SK-N-MC (cell line): ENCODE results near the gene MET.

Experiments
- DNase-seq: peaks from one replicate; pipeline ENCODE4 v3.0.0-alpha.2; 2011; ENCODE audit warnings: low read depth, low spot score
- H3K27ac ChIP-seq: fragments of 200-600 bp; sonication (generic); 2 replicates; pipeline ENCODE4 v1.5.1; 2016; ENCODE audit warnings: mixed run types
- H3K36me3 ChIP-seq: fragments of 200-600 bp; sonication (generic); 2 replicates; pipeline ENCODE4 v1.6.1; 2017; ENCODE audit warnings: antibody characterized with exemption, low read length, mixed read lengths; ENCODE audit not compliant: insufficient read depth
- H3K4me3 ChIP-seq: fragments of 200-600 bp; sonication (generic); 2 replicates; pipeline ENCODE4 v1.5.1; 2016
- H3K9ac ChIP-seq: fragments of 200-600 bp; sonication (generic); 2 replicates; pipeline ENCODE4 v1.8.0; 2017; ENCODE audit warnings: mixed run types, mixed read lengths; ENCODE audit not compliant: insufficient read length
- H3K9me3 ChIP-seq: fragments of 200-600 bp; sonication (generic); 2 replicates; pipeline ENCODE4 v1.6.1; 2017; ENCODE audit warnings: low read depth, mild to moderate bottlenecking, antibody characterized with exemption, low read length, moderate library complexity, mixed read lengths
- EZH2 ChIP-seq: fragments of 200-600 bp; sonication (generic); IDR thresholded peaks from one replicate; pipeline ENCODE4 v1.6.1; 2017; ENCODE audit warnings: antibody characterized with exemption
- FOXP2 ChIP-seq: optimal IDR thresholded peaks from 2 replicates; pipeline ENCODE3; 2011; ENCODE audit warnings: mild to moderate bottlenecking, moderate library complexity; ENCODE audit not compliant: insufficient read depth; ENCODE audit errors: extremely low read length, control extremely low read depth
- POLR2AphosphoS5 ChIP-seq: IDR thresholded peaks from 2 replicates; pipeline ENCODE4 v1.6.1; 2012; ENCODE audit warnings: mild to moderate bottlenecking, low read depth, low read length, borderline replicate concordance

Gene MET

DNA sequence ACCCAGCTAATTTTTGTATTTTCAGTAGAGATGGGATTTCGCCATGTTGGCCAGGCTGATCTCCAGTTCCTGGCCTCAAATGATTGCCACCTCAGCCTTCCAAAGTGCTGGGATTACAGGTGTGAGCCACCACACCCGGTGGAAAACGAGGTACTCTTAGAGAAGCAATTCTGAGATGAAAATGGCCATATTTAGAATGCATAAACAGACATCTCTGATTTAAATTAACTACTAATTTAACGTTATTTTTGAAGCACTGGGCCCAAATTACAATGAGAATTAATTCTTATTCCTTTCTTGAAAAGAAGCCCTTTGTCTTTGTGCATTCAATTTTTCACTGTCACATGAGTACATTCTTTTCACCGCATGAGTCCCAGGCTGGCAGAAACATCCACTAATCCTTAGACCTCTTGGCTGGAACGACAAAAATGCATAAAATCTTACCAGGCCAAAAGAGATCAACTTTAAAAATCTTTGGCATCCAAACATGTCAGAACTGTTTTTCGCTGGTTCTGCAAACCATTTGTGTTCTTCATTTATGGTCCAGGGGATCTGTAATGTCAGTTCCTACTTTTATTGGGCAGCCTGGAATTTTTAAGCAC is 130.2 kb downstream of the MET start:
- TF ChIP-seq FOXP2 (no peak), EZH2 (no peak), POLR2AphosphoS5 (no peak)

GRCh38 chr7:116802746-116803152 is 130.8 kb downstream of the MET start:
- peak overlapping the region; percentile 43 for H3K9ac ChIP-seq
- no peaks in the 10 kb centered on the region for H3K9me3 ChIP-seq
- no peak for DNase-seq
- no peak for TF ChIP-seq POLR2AphosphoS5
- no peak for TF ChIP-seq FOXP2
- H3K4me3 ChIP-seq, result peak overlapping the region; percentile 13
- no peaks in the 10 kb centered on the region for H3K36me3 ChIP-seq
- peak overlapping the region; percentile 14 for H3K27ac ChIP-seq

More for the DNA sequence above, 130.2 kb downstream of the MET start:
- Histone ChIP-seq H3K27ac (peak overlapping the region; percentile 14), H3K9ac (peak overlapping the region; percentile 43), H3K9me3 (no peaks in the 10 kb centered on the region), H3K36me3 (no peaks in the 10 kb centered on the region), H3K4me3 (peak overlapping the region; percentile 13)
- DNase-seq, result no peak

GRCh38 chr7:116804471-116804870 is 132.5 kb downstream of the MET start:
- H3K27ac ChIP-seq, result no peak overlapping the region
- H3K36me3 ChIP-seq, result no peaks in the 10 kb centered on the region
- H3K9ac ChIP-seq, result no peak overlapping the region
- no peak for TF ChIP-seq EZH2
- TF ChIP-seq POLR2AphosphoS5, result no peak
- no peak for TF ChIP-seq FOXP2
- H3K4me3 ChIP-seq, result no peak overlapping the region
- DNase-seq, result no peak
- H3K9me3 ChIP-seq, result no peaks in the 10 kb centered on the region

DNA sequence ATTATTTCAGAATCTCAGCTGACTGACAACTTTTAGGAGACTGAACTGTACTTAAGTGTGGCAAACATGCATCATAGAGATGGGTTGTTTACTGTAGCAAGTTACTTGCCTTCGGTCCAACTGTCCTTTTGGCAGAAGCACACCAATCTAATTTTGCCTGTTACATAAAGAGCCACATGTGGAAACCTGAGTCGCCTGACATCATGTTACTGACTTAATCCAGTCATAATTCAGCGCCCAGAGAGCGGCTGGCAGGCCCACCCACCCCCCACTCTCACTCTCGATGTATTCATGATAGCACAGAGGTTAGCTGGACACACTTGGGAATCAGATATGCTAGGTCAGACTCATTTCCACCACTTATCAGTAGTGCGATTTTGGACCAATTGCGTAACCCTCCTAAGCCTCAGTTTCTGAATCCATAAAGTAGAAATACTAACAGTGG is 133.1 kb downstream of the MET start:
- Histone ChIP-seq H3K9ac (no peak overlapping the region), H3K27ac (no peak overlapping the region; the same call in 1 of the 2 replicates)
- no peak for DNase-seq

DNA sequence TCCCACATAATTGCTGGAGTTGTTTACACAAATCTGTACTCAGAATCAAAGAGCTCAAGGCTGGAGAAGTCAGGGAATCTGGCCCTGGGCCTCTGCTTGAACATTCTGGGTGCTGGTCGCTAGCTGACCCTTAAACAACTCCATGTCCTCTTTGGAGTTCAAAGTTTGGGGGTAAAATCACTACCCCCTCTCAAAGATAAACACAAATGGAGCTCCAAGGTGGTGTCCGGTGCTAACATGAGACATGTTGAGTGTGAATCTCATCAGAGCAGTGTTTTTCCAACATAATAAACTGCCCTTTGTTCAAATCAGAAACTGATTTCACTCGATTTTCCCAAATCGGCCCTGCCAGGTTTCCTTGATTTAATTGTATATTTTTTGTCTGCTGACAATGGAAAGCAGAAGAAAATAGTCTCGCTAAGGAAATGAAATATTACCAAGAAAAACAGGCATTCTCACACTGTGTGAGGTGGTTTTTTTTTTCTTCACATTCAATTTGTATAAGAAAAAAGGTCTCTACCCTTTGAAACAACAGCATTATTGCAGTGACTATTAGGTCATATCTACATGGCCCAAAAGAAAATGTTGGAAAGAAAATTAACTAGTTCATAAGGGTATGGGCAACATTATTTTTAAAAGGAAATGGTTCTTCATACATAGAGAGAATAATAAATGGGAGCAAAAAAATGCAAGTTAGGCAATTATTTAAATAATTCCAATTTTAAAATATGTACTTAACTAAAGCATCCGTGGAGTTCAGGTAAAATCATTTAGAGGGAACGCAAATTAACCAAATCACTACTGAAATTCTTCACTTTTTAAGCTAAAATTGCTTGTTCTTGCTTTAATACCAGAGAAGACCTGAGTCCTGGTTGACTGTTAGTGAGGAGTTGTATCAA is 134.3 kb downstream of the MET start:
- Histone ChIP-seq H3K36me3 (no peaks in the 10 kb centered on the region), H3K4me3 (no peak overlapping the region), H3K27ac (no peak overlapping the region), H3K9me3 (no peaks in the 10 kb centered on the region), H3K9ac (no peak overlapping the region)
- TF ChIP-seq EZH2 (no peak), POLR2AphosphoS5 (no peak), FOXP2 (no peak)
- no peak for DNase-seq

More for the DNA sequence above, 133.1 kb downstream of the MET start:
- TF ChIP-seq FOXP2, result no peak
- TF ChIP-seq POLR2AphosphoS5, result no peak
- TF ChIP-seq EZH2, result no peak
- Histone ChIP-seq H3K4me3 (no peak overlapping the region), H3K36me3 (no peaks in the 10 kb centered on the region), H3K9me3 (no peaks in the 10 kb centered on the region)

DNA sequence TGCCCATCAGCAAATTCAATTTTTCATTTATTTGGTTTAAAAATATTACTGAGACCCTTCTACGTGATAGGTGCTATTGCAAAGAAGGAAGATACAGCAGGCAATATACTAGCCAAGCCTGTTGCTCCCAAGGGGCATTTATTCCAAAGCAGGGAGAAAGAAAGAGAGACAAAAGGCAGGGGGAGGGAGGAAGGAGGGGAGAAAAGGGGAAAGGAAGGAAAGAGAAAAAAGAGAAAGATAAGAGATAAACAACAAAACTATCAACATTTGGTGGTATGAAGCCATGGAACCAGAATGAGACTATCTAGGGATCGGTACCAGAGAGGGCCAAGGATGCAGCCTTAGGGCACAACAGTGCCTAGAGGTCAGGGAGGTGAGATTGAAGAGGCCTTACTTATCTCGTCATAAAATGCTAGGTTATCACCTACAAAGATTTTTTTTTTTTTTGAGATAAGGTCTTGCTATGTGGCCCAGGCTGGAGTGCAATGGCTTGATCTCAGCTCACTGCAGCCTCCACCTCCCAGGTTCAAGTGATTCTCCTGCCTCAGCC is 135.1 kb downstream of the MET start:
- Histone ChIP-seq H3K36me3 (no peaks in the 10 kb centered on the region), H3K4me3 (no peak overlapping the region), H3K9ac (no peak overlapping the region), H3K27ac (no peak overlapping the region), H3K9me3 (no peaks in the 10 kb centered on the region)
- DNase-seq, result no peak
- TF ChIP-seq FOXP2, result no peak

DNA sequence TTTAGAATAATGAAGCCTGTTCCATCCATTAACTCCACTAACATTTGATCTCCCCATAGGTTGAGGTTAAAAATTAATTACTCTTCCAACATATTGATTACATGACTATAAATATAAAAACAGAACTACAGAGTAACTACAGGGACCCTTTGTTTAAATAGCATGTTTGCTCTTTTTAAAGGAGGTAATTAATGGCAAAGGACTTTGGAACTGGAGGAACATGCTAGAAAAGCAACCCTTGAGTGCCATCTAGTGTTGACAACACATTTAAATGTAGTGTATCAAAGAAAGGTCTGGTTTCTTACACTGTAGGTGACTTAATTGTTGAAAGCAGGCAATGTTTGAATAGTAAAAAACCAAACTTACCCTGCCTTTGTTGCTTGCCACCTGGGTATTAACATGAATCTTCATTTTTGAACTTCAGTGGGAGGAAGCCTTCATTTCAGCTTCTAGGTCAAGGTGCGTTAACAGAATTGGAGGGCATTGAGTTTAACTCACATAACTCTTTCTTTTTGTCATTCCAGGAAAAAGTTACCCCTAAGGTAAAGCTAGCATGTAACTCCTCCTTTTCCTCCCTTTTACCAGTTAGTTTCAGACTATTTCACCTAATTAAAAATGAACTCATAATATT is 137.8 kb downstream of the MET start:
- H3K36me3 ChIP-seq, result no peaks in the 10 kb centered on the region
- H3K4me3 ChIP-seq, result no peak overlapping the region
- DNase-seq, result peak; percentile 86
- H3K9me3 ChIP-seq, result no peaks in the 10 kb centered on the region
- peak overlapping the region; percentile 8 for H3K9ac ChIP-seq
- peak overlapping the region; percentile 27 for H3K27ac ChIP-seq
- TF ChIP-seq EZH2 (no peak), POLR2AphosphoS5 (no peak), FOXP2 (no peak)
